HG02623 (cell line): ENCODE data around the gene ATP2A3.

Experiments used
- ATAC-seq: cut with Tn5 transposase; IDR thresholded peaks from one replicate; pipeline ENCODE4 v1.9.1; 2021; ENCODE audit warnings: moderate library complexity; ENCODE audit not compliant: unreplicated experiment

ATP2A3 gene

GRCh38 chr17:3893720-3894116 is 70.5 kb downstream of the ATP2A3 start:
- ATAC-seq, result no peak

GRCh38 chr17:3893003-3893719 is 71.1 kb downstream of the ATP2A3 start, which contains the start of gene CAMKK1:
Gene CAMKK1 (minus strand): TSS chr17:3893053. CDS start chr17:3885687, 7,366 bp downstream.
- peak; percentile 88 for ATAC-seq

GRCh38 chr17:3892095-3892998 is 71.9 kb downstream of the ATP2A3 start:
- peak; percentile 8 for ATAC-seq

- no peak for ATAC-seq
Measured at GRCh38 chr17:3891626-3892094, 72.6 kb downstream of the ATP2A3 start.

- ATAC-seq, result no peak
Measured at GRCh38 chr17:3890878-3891219, 73.4 kb downstream of the ATP2A3 start.

GRCh38 chr17:3890082-3890877 is 74.0 kb downstream of the ATP2A3 start:
- ATAC-seq, result no peak

- no peak for ATAC-seq
Measured at GRCh38 chr17:3889325-3890012, 74.8 kb downstream of the ATP2A3 start.

- ATAC-seq, result no peak
Measured at GRCh38 chr17:3888343-3889171, 75.7 kb downstream of the ATP2A3 start.

- ATAC-seq, result no peak
Measured at GRCh38 chr17:3887804-3888203, 76.4 kb downstream of the ATP2A3 start.

GRCh38 chr17:3887394-3887793 is 76.8 kb downstream of the ATP2A3 start:
- no peak for ATAC-seq

GRCh38 chr17:3886776-3887175 is 77.5 kb downstream of the ATP2A3 start:
- no peak for ATAC-seq

GRCh38 chr17:3885970-3886369 is 78.3 kb downstream of the ATP2A3 start:
- no peak for ATAC-seq

GRCh38 chr17:3885271-3885670 is 79.0 kb downstream of the ATP2A3 start:
- no peak for ATAC-seq

- ATAC-seq, result no peak
Measured at GRCh38 chr17:3884188-3884587, 80.0 kb downstream of the ATP2A3 start.

GRCh38 chr17:3882276-3882675 is 82.0 kb downstream of the ATP2A3 start:
- no peak for ATAC-seq

GRCh38 chr17:3880983-3881382 is 83.3 kb downstream of the ATP2A3 start:
- no peak for ATAC-seq

GRCh38 chr17:3879591-3880417 is 84.4 kb downstream of the ATP2A3 start:
- no peak for ATAC-seq

- no peak for ATAC-seq
Measured at GRCh38 chr17:3879186-3879585, 85.1 kb downstream of the ATP2A3 start.

GRCh38 chr17:3877220-3877619 is 87.0 kb downstream of the ATP2A3 start:
- ATAC-seq, result no peak
